AML-193 (cell line): ENCODE results near the gene FOXL2.
A peak's percentile ranks its signal among the peaks of the same experiment; 100 is the strongest.

Experiments
- DNase-seq, 2 experiments: peaks; one replicate each; lab custom pipeline; 2025; lab: John Stamatoyannopoulos, UW

Gene FOXL2

DNA sequence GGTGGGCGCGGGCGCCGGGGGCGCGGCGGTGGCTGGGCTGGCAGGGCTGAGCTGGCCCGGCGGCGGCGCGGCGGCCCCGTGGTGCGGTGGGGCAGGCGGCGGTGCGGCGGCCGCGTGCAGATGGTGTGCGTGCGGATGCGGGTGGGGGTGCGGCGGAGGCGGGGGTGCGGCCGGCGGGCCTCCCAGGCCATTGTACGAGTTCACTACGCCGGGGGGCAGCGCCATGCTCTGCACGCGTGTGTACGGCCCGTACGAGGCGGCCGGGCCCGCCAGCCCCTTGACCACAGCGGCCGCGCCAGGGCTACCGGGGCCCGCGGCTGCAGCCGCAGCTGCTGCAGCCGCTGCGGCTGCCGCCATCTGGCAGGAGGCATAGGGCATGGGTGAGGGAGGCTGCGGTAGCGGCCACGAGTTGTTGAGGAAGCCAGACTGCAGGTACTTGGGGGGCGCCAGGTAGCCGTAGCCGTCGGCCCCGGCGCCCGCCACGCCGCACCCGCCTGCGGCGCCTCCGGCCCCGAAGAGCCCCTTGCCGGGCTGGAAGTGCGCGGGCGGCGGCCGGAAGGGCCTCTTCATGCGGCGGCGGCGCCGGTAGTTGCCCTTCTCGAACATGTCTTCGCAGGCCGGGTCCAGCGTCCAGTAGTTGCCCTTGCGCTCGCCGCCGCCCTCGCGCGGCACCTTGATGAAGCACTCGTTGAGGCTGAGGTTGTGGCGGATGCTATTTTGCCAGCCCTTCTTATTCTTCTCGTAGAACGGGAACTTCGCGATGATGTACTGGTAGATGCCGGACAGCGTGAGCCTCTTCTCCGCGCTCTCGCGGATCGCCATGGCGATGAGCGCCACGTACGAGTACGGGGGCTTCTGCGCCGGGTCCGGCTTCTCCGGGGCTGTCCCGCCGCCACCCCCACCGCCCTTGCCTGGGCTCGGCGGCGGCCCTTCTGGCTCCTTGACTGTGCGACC lies 951 bp downstream of the FOXL2 start:
- DNase-seq = no peak

DNA sequence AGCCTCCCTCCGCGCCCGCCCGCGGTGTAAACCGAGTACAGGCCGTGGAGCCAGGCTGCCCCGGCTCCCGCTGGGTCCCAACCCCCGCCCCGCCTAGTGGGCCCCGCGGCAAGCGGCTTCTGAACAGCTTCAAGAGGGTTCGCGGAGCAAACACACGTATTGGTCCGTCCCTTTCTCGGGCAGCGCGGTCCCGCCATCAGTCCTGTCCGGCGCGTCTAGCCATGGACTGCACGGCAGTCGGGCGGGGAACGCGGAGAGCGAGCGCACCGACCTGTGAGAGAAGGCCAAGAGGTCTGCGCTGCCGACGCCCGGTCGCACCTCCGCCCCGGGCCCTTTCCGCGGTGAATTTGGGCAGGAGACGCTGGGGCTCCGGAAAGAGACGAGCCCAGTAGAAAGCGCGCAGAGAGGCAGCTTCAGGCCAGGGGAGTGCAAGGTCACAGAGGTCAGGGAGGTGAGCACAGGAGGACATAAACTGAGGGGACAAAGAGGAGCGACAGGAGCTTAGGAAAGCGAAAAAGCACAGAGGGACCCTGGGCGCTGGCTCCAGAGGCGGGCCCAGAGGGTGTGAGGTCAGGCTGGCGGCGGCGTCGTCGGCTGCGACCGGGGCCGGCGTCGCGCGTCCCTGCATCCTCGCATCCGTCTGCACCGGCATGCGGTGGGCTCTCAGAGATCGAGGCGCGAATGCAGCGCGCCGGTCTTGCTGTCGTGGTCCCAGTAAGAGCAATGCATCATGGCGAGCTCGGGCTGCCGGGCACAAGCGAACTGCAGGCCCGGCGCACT lies 1.8 kb downstream of the FOXL2 start:
- no peak for DNase-seq

DNA sequence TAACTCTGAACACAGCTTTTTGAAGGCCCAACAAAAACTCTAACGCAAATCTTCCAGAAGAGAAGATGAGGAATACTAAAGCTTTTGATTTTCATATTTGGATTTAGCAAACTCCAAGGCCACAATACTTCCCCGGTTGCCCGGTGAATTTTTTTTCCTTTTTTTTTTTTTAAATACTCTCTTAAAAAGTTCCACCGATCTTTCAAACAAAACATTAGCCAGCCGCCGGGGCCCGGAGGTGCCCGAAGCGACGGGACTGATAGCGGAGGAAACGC lies 2.3 kb downstream of the FOXL2 start:
- no peak for DNase-seq

DNA sequence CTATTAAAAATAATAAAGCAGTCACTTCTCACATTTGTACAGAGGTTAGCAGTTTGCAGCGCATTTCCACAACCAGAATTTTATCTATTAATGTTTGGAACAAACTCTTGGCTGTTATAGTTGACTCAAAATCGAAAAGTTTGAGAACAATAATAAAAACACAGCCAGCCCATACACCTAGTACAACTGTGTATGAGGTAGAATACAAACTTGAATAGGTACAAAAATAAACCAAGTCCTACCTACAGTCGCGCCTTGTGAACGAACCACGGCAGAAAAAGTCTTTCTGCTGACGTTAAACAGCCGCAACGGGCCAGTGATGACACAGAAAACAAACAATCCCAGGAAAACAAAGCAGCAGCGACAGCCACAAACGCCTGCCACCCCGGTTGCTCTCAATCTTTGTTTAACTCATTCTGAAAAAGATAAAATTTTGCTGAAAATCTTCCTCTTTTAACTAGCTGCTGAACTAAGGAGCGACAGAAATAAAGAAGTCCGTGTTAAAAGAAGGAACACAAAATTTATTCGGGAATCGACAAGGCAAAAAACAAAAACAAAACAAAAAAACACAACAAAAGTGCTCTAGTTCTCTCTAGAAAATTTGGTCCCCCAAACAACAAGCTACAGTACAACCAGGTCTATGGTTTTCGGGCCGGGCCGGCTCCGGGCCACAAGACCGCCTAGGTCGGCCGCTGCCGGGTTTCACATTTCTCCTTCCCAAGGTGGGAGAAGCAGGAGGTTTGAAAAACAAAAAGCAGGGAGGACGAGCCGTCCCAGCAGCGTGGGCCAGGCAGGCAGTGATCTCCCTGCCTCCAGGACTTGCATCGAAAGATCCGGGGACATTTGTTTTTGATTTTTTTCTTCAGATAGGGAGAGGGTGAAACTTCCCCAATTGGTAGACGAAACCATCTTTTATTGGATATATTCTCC lies 2.9 kb downstream of the FOXL2 start:
- DNase-seq = no peak

DNA sequence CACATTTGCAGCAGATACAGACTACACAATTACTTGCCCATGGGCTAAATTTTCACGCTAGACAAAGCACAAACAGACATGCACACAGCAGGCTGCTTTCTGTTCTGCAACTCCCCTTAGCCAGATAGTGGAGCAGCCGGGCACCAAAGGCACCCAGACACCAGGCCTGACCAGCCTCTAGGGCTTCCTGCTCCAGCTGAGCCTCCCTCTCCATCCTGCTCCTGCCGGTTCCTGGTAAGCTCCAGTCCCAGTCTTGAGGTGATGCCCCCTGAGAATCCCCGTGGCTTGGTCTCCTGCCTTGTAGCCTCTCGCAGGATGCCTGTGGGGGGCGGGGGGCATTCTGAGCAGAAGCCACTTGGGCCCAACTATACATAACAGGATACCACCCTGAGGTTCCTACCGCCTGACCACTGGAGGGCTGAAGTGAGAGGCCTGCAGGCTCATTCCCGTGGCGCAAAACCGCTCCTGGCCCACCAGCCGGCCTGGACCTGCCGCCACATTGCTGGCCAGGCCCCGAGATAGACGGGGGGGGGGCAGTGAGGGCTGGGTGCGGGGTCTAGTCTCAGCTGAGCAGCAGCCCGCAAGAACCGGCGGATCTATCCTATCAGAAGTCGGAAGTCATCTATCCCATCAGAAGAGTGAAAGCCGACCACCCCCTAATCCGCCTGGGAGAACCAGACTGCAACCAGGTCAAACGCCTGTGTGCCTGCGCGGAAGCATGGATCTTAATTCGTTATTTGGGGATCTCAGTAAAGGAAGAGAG lies 3.9 kb downstream of the FOXL2 start:
- no peak for DNase-seq

DNA sequence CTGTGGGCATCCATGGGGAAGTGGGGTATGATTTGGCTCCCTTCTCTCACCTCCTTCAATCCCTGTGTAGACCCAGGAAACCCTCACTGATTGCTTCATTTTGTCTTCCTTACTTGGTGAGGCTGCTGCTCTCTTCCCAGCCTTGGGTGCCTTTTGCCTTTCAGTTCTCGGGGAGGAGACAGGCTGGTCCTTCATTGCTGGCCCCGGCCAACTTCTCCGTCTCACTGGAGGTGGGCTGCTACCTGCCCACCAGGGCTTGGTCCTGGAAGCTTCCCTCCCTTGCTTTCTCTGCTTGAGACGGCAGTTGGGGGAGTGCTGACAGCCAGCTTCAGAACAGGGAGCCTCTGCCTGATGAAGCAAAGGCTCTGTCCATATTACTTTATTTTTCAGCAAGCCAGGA lies 4.7 kb downstream of the FOXL2 start:
- no peak for DNase-seq

DNA sequence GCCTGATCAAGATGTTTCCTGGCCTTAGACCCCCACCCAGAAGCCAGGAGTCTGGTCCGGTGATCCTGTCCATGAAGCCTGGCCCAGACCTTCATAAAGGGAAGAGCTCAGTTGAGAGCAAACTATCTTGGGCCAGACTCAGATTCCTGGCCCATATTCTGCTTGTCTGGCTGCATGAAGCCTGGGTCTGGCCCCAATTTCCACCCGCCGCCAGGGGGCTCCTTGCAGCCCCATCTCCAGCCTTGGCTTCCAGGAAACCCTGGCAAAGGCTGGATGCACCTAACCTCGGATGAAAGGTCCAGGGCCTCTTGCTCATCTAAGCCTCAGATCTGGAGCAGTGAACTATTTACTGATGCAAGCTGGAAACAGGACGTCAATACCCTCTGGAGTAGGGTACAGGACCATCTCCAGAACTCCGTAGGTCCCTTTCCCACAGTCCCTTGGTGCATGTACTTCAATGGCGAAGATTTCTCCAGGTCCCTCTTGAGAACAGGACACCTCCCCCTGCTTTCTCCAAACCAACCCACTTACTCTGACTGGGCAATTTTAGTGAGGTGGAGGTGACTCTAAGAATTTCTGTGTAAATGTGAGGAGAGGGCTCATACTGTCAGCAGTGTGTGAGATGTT lies 5.6 kb downstream of the FOXL2 start:
- peak; percentile 27 to 44 for DNase-seq

DNA sequence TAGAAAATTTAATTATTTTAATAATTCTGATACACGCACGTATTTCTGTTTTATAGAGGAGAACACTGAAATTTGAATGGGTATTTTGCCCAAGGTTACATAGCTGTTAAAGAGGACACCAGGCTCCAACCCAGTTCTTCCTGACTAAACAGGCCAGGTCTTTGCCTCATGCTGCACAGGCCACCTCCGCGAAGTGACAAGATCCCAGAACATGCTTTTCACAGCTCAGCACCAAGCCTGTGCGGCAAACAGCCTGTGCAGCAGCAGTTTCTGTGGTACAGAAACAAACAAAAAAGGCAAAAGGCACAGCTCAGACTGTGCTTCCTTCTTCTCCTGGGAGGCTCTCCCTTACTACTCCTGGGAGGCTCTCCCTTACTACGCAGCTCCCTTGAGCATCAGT lies 6.5 kb downstream of the FOXL2 start:
- no peak for DNase-seq

DNA sequence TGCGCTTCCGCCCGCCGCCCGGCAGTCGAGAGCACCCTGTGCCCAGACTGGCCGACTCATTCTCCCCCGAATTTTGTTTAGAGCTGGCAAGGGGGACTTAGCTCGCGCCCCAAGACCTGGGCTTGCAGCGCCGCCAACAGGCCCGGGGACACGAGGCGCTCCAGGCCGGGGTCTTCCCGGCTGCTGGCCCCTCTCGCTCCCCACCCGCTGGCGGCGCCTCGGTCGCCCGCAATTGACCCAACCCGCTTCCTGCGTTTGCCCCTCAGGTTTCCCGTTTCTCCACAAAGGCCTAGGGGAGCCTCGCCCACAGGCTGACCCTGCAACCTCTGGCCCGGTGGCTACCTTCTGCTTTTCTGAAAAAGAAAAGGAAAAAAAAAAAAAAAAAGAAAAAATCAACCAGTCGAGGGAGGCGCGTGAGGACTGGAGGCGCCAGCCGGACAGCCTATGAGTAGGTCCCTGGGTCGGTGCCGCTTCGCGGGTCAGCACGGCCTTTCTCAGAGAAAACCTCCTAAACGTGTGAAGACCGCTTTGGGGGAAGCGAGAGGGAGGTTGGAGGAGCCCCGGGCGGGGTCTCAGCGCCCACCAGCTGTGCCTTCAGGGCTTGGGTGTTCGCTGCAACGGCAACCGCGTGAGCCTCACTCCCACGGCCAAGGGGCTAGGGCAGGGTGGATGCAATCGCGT lies 7.2 kb downstream of the FOXL2 start:
- DNase-seq = no peak

DNA sequence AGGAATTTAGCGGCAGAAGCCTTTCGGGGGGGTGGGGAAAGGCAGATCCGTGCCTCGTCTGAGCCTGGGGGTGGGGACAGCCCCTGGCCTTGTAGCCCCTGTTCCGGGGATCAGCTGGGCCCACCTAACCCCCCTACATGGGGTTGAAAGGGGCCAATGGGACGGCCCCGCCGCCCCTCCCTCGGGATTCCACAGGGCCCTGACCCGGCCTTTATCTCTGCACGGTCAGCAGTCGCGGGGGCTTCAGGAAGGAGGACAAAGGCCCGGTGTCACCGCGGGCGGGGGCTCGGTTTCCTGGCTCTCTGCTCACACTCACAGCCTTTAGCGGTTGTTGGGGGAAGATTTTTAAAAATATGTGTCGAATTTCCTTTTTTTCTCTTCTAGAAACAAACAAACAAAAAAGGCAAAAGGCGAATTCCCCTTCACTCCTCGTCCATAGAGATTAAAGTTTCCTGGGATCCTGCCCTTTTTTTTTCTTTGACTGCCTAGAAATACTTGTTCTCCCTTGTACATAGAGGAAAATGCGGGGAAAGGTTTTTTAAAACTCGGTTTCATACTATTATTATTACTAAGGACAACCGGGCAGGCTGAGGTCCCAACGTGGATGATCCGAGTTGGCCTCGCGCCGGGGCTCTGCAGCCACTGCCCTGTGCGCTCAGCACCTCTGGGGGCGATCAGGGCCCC lies 7.9 kb downstream of the FOXL2 start:
- DNase-seq = no peak

DNA sequence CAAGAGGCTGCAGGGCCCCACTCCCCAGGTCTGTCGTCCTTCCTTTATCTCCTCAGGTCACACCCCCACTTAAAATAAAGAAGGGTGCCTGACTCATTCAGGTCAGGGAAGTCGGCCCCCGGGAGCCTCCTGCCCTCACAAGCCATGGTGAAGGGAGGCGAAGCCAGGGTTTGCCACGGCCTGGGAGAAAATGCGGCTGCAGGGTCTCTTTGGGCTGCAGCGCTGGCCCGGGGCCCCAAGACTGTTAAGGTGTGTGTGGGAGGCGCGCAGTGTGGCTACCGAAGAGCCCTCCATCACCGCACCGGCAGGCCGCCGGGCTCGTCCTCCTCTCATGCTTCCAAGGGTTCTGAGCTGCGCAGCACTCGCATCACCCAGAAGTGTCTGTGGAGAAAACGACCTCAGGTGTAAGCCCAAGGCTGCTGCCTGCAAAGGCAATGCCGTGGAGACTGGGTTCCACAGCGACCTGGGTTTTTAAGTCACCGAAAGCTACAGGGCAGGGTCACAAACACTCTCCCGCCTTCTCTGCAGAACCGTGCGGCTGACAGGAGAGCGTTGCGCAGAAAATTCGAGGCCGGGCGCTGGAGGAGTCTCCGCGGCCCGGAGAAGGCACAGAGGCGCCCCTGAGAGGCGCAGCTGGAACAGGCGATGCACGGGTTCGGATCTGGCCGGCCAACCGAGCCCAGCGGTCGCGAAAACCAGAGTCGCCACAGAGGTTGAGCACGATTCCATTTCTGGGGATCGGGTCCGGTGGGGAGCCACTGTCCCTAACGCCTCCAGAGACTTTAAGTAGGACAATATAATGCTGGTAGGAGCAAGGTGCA lies 8.7 kb downstream of the FOXL2 start:
- no peak for DNase-seq

DNA sequence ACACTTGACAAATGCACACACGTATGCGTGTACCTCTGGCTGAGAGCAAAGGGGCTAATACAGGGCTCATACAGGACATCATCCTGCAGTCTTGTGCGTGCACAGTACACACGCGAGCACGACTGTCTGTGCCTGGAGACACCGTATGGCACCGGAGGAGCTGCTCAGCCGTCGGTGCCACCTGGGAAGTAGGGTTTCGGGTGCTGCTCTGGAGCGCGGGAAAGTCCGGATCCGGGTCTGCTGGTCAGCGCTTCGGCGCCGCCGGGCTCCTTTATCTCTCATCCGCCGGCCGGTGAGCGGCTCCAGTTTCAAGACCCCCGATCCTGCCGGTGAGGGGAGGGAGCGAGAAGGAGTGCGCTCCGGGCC lies 9.3 kb downstream of the FOXL2 start:
- DNase-seq = no peak

DNA sequence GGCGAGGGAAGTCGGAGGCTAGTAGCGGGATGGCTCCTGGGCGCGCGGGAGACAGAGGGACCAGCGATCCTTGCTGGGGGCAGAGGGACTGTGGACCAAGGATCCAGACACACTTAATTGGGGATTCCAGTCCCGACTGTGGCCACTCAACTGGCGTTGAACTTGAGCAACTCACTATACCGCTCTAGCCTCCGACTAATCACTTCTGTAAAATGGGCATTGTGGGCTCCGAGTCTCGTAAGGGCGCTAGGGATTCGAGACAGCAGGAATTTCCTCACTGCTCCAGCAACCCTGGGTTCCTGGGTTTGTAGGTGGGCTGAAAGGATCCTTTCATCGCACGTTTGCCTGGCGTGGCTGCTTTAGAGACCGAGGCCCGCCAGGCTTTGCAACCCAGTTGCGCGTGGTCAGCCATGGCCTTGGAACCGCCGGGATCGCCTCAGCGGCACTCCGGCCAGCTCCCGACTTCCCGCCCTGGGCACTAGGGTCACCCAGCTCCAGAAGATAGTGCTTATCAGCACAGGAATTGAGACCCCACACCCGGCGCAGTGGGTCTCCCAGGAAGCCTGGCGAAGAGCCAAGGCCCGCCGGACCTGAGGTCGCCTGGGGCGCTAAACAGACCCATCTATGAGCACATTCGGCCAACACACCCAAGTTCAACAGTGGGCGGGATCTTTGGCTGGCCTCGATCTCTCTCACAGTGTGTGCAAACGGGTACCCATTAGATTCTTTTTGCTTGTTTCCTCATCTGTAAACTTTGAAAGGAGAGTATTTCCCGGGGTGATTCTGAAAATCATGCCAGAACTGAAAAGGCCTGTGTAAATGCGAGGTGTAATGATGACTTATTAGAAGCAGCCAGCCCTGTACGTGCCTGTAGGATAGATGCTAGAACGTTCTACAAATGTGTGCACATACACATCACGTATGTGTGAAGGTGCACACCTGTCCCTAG lies 9.9 kb downstream of the FOXL2 start:
- DNase-seq = no peak

DNA sequence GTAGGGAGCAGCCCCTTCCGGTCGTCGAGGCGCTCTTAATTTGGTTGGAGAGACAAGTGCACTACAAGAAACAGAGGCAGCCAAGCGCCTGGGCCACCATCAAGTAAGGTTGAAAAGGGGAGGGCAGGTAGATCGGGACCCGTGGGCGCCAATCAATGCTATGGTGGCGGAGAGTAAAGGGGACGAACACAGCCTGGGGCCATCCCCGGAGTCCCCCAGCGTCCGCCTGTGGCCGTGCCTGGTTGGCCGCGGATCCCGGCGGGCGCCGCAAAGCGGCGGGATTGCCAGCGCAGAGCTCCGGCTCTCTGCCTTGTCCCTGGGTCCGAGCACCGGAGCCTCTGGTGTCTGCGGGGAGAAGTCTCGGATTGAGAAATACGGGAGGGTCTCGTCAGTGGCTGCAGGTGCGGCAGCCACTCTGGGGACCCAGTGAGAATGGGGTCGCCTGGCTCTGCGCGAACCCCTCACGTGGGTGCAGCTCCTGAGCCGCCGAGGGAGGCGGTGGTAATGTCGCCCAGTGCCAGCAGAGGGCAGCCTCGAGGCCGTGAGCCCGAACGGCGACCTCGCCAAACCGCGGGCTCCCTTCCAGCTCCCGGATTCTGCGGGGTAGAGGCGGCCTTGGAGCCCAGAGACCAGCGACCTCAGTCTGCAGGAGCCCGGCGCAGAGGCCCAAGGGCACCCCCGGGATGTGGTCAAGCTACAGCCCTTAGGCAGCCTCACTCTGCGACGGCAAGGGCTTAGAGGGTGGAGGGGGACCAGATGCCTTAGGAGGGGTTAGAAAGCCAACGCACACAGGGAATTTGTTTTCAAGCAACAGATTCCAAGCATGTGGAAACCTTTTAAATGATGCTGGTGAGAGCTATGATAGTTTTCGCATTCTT lies 10.8 kb downstream of the FOXL2 start:
- DNase-seq = peak in 1 of 2 experiments; percentile 13

DNA sequence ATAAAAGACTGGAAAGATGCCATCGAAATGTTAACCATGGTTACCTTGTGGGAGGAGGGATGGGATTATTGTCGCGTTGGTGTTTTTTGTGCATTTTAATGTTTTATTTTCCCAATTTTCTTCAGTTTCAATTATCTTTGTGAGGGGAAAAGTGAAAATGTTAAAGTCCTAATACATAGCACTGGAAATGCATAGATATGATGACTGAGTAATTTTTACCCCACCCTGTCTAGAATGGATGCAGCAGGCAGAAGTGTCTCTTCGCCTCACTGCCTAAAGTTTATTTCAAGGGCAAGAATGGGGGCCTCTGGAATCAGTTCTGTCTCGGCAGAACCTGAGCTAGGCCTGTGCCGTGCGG lies 11.5 kb downstream of the FOXL2 start:
- no peak for DNase-seq

DNA sequence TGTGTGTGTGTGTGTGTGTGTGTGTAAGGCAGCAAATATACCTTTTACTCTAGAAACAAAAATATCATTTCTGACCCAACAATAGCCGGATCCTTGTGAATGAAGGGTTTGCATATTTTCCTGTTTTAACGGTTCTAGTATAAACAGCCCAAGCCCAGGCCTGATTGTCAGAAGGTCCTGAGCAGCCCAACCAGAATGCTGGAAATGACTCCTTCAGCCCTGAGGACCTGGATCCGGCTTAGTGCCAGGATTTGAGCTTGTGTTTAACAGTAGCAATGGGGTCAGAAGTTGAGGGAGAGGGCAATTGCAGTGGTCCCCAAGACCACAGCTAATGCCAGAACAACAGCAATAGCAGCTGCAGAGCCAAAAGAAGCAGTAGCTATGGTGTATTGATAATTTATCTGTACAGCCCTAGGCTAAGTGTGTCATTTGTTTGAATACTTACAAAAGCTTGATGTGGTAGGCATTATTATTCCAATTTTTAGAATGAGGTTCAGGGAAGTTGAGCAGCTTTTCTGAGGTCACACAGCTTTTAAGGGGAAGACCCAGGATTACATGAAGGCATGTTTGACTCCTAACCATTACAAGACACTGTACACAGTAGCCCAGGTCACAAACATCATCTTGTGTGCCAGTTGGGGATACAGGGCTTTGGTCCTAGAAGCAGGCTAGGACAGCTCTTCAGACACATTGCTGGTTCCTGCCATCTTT lies 12.8 kb downstream of the FOXL2 start:
- no peak for DNase-seq
